Upper lobe of right lung (tissue), 1 donor: ENCODE results near the gene SLX4IP. TPM values are rescaled to one million over a fixed set of nuclear protein-coding genes. Genes with fewer than 3 reads are reported as not detected.

Experiments used
- ATAC-seq: fragments of 200-7000 bp; cut with Tn5 transposase; one replicate; pipeline ENCODE4 v1.9.1; 2020; ENCODE audit warnings: mild to moderate bottlenecking, moderate library complexity
- DNase-seq: peaks from one replicate; pipeline ENCODE4 v3.0.0-alpha.2; 2020
- H3K27ac ChIP-seq: fragments of 200-600 bp; one replicate; pipeline ENCODE4 v1.8.0; 2022
- H3K27me3 ChIP-seq: fragments of 200-600 bp; one replicate; pipeline ENCODE4 v1.8.0; 2022; ENCODE audit warnings: mild to moderate bottlenecking
- H3K36me3 ChIP-seq: fragments of 200-600 bp; one replicate; pipeline ENCODE4 v1.8.0; 2022
- H3K4me1 ChIP-seq: fragments of 200-600 bp; one replicate; pipeline ENCODE4 v1.8.0; 2022
- H3K4me3 ChIP-seq: fragments of 200-600 bp; one replicate; pipeline ENCODE4 v1.8.0; 2022; ENCODE audit warnings: mild to moderate bottlenecking
- H3K9me3 ChIP-seq: fragments of 200-600 bp; one replicate; pipeline ENCODE4 v1.8.0; 2022
- intact Hi-C: fragments of 100-400 bp; cut with DNase I; formaldehyde crosslinking; loops from one replicate; pipeline ENCODE4 v1.11.0; 2022
- total RNA-seq: library from RNA; stranded (reverse); fragmentation: NEBNext Ultra II Directional; extraction: Animal tissue kit (Norgen Biotek cat#: 25700); gene quantifications from one replicate; pipeline ENCODE4 v1.2.1, GENCODE V29; 2021
- TF ChIP-seq, protein P1 (sequence below): fragments of 200-600 bp; IDR thresholded peaks from one replicate; pipeline ENCODE4 v1.8.0; 2022; ENCODE audit warnings: antibody characterized with exemption
- donor health status: DM: no; HTN: yes; CAD: no; lungs with severe emphysema.

Gene SLX4IP
- total RNA-seq, 1 donor from 2014 or later = 5.4 TPM

DNA sequence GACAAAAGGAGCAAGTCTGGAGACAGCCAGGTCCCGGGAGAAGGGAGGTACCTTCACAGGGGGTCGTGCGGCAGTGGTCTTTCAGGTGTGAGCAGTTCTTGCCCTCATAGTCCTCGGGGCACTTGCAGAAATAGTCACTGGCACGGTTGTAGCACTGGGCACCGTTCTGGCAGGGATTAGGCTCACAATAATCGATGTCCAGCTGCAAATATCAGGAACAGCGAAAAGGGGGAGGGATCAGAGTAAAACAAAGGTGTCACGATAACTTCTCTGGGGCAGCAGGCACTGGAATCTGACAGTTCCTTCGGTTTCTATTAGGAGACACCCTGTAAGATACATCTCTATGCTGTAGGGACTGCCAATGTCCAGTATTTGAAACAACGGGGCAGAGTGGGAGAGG lies 212.8 kb downstream of the SLX4IP start:
- intact Hi-C loops = loop anchor here (10.0 kb wide), 1 partner anchor 93 kb away; no protein-coding TSS in a partner anchor
- ATAC-seq (no peak), DNase-seq (no peak)
- Histone ChIP-seq H3K27ac (no peak overlapping the region), H3K4me3 (no peak overlapping the region), H3K4me1 (peaks cover 10% of the 10 kb centered on the region), H3K27me3 (no peaks in the 10 kb centered on the region), H3K36me3 (peaks cover 96% of the 10 kb centered on the region), H3K9me3 (no peaks in the 10 kb centered on the region)
- TF ChIP-seq, protein P1, sequence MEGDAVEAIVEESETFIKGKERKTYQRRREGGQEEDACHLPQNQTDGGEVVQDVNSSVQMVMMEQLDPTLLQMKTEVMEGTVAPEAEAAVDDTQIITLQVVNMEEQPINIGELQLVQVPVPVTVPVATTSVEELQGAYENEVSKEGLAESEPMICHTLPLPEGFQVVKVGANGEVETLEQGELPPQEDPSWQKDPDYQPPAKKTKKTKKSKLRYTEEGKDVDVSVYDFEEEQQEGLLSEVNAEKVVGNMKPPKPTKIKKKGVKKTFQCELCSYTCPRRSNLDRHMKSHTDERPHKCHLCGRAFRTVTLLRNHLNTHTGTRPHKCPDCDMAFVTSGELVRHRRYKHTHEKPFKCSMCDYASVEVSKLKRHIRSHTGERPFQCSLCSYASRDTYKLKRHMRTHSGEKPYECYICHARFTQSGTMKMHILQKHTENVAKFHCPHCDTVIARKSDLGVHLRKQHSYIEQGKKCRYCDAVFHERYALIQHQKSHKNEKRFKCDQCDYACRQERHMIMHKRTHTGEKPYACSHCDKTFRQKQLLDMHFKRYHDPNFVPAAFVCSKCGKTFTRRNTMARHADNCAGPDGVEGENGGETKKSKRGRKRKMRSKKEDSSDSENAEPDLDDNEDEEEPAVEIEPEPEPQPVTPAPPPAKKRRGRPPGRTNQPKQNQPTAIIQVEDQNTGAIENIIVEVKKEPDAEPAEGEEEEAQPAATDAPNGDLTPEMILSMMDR = no peak

DNA sequence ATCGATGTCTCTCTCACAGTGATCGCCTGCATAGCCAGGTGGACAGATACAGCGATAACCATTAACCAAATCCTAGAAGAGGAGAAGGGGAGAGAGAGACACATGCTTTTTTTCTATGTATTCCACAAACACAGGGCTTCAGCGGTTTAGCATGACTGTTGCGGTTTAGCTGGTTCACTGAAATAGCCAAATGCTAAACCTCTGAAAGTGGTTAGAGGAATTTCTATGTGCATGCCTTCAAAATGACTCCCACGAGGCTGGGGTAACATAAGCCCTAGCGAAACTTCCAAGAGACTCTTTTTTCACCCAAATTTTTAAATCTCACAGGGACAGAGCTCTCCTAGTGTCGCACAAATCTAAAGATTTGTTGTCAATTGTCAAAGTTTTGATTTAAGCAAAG lies 213.5 kb downstream of the SLX4IP start:
- no peak for DNase-seq
- Histone ChIP-seq H3K27me3 (no peaks in the 10 kb centered on the region), H3K4me1 (peaks cover 15% of the 10 kb centered on the region), H3K27ac (no peak overlapping the region), H3K9me3 (no peaks in the 10 kb centered on the region), H3K4me3 (no peak overlapping the region), H3K36me3 (peaks cover 88% of the 10 kb centered on the region)
- no peak for ATAC-seq
- intact Hi-C loops = loop anchor here (10.0 kb wide), 1 partner anchor 94 kb away; no protein-coding TSS in a partner anchor
- TF ChIP-seq, protein P1 = no peak

- Histone ChIP-seq H3K36me3 (peaks cover 83% of the 10 kb centered on the region), H3K27me3 (no peaks in the 10 kb centered on the region), H3K4me3 (no peak overlapping the region), H3K4me1 (peaks cover 21% of the 10 kb centered on the region), H3K9me3 (no peaks in the 10 kb centered on the region), H3K27ac (no peak overlapping the region)
- DNase-seq = no peak
- intact Hi-C loops = loop anchor here (10.0 kb wide), 1 partner anchor 94 kb away; no protein-coding TSS in a partner anchor
- TF ChIP-seq, protein P1 = no peak
- ATAC-seq = no peak
Measured at GRCh38 chr20:10649080-10649796, 214.1 kb downstream of the SLX4IP start.

DNA sequence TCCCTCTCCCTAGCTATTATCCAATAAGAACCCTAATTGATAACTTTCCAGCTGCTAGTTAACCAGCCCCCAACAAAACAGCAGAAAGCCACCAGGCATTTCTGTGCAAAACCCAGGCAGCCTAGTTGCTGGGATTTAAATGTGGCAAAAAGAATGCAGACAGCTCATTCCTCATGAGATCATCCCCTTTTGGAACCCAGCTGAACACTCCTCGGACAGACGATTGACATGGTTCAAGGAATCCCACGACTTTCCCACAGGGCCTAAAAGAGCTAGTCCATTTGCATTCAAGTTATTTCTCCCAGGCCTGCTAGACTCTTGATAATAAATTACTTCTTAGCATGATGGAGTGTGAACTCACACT lies 214.7 kb downstream of the SLX4IP start:
- no peaks in the 10 kb centered on the region for H3K9me3 ChIP-seq
- TF ChIP-seq, protein P1 = no peak
- H3K27me3 ChIP-seq = no peaks in the 10 kb centered on the region
- ATAC-seq (no peak), DNase-seq (no peak)
- H3K27ac ChIP-seq = no peak overlapping the region
- intact Hi-C loops = loop anchor here (10.0 kb wide), 1 partner anchor 95 kb away; no protein-coding TSS in a partner anchor
- no peak overlapping the region for H3K4me3 ChIP-seq
- peaks cover 77% of the 10 kb centered on the region for H3K36me3 ChIP-seq
- peaks cover 26% of the 10 kb centered on the region for H3K4me1 ChIP-seq

DNA sequence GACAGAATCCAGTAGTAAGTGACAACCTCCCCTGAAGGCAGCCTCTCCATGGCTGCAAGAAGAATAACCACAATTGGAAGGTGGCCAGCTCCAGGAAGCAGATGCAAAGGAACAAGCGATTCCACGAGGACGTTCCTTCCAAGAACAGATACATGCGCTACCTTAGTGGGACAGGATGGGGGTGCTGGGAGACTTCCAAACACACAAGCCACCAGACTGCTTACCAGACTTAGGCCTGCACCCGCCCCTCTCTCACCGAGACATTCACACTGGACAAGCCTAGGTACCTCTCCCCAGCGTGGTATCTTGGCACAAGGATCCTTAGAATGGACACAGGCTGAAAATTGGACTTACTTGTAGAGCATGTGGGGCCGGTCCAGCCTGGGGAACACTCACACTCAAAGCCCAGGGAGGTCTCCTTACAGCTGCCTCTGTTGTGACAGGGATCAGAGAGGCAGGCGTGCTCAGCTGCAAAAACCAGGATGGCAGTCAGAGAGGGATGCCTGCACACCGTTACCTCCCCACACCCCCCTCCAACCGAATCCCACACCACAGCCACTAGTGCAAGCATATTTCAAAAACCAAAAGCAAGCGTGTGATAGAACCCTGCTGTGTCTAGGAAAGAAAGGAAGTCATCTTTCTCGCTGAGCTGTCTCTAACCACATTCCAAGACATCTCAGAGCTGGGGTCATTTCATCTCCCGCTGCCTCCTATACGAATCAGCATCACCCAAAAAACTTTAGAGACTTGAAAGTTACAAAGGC lies 216.3 kb downstream of the SLX4IP start:
- H3K9me3 ChIP-seq = no peaks in the 10 kb centered on the region
- peaks cover 29% of the 10 kb centered on the region for H3K4me1 ChIP-seq

More for the DNA sequence above, 216.3 kb downstream of the SLX4IP start:
- Histone ChIP-seq H3K36me3 (peaks cover 72% of the 10 kb centered on the region), H3K4me3 (no peak overlapping the region), H3K27ac (no peak overlapping the region), H3K27me3 (no peaks in the 10 kb centered on the region)
- TF ChIP-seq, protein P1 = no peak
- ATAC-seq (peak; percentile 22), DNase-seq (no peak)
- intact Hi-C loops = no loop called here
